GM20431 (cell line): ENCODE measurements around the gene COL4A1.

Experiments
- in situ Hi-C: fragments of 300-500 bp; cut with MseI, MboI; formaldehyde crosslinking; loops from one replicate; pipeline ENCODE4 v1.15.0; 2020; ENCODE audit warnings: low sequenced_read_pairs; ENCODE audit not compliant: unreplicated experiment

COL4A1 gene

GRCh38 chr13:110229905-110230563, 76.9 kb downstream of the COL4A1 start:
- in situ Hi-C loops = loop anchor here (10.0 kb wide), 1 partner anchor 185 kb away; no protein-coding TSS in a partner anchor

- in situ Hi-C loops = loop anchor here (10.0 kb wide), 1 partner anchor 186 kb away; no protein-coding TSS in a partner anchor
Observed at GRCh38 chr13:110228936-110229904, 77.7 kb downstream of the COL4A1 start.

- in situ Hi-C loops = loop anchor here (10.0 kb wide), 1 partner anchor 187 kb away; no protein-coding TSS in a partner anchor
Observed at GRCh38 chr13:110227864-110228643, 78.9 kb downstream of the COL4A1 start.

- in situ Hi-C loops = loop anchor here (10.0 kb wide), 1 partner anchor 187 kb away; no protein-coding TSS in a partner anchor
Observed at GRCh38 chr13:110227416-110227815, 79.5 kb downstream of the COL4A1 start.

- in situ Hi-C loops = loop anchor here (10.0 kb wide), 1 partner anchor 189 kb away; no protein-coding TSS in a partner anchor
Observed at GRCh38 chr13:110225609-110226574, 81.1 kb downstream of the COL4A1 start.

- in situ Hi-C loops = loop anchor here (10.0 kb wide), 1 partner anchor 190 kb away; no protein-coding TSS in a partner anchor
Observed at GRCh38 chr13:110225003-110225402, 82.0 kb downstream of the COL4A1 start.

- in situ Hi-C loops = loop anchor here (10.0 kb wide), 1 partner anchor 190 kb away; no protein-coding TSS in a partner anchor
Observed at GRCh38 chr13:110224519-110224918, 82.4 kb downstream of the COL4A1 start.

GRCh38 chr13:110221406-110222117, 85.4 kb downstream of the COL4A1 start:
- in situ Hi-C loops = loop anchor here (10.0 kb wide), 1 partner anchor 193 kb away; no protein-coding TSS in a partner anchor

GRCh38 chr13:110220471-110220870, 86.5 kb downstream of the COL4A1 start:
- in situ Hi-C loops = loop anchor here (10.0 kb wide), 1 partner anchor 194 kb away; no protein-coding TSS in a partner anchor

GRCh38 chr13:110218581-110219201, 88.3 kb downstream of the COL4A1 start:
- in situ Hi-C loops = no loop called here

GRCh38 chr13:110217811-110218210, 89.1 kb downstream of the COL4A1 start:
- in situ Hi-C loops = no loop called here

- in situ Hi-C loops = no loop called here
Observed at GRCh38 chr13:110217085-110217484, 89.9 kb downstream of the COL4A1 start.

GRCh38 chr13:110216398-110217041, 90.4 kb downstream of the COL4A1 start:
- in situ Hi-C loops = no loop called here

GRCh38 chr13:110216006-110216397, 91.0 kb downstream of the COL4A1 start:
- in situ Hi-C loops = no loop called here

GRCh38 chr13:110215606-110216005, 91.4 kb downstream of the COL4A1 start:
- in situ Hi-C loops = no loop called here

GRCh38 chr13:110214637-110215036, 92.3 kb downstream of the COL4A1 start:
- in situ Hi-C loops = no loop called here

- in situ Hi-C loops = no loop called here
Observed at GRCh38 chr13:110213461-110214074, 93.4 kb downstream of the COL4A1 start.
